GM18951 (cell line): ENCODE results near the gene ATF7IP.

Experiments used
- POLR2A ChIP-seq: IDR thresholded peaks from 4 replicates; pipeline ENCODE4 v1.6.1; 2011; ENCODE audit warnings: mild to moderate bottlenecking; ENCODE audit not compliant: insufficient read length, insufficient read depth; ENCODE audit errors: extremely low read depth
- in situ Hi-C: fragments of 300-500 bp; cut with MboI; formaldehyde crosslinking; loops from one replicate; pipeline ENCODE4 v1.12.0; 2022; ENCODE audit warnings: low sequenced_read_pairs, mixed read lengths, inconsistent platforms; ENCODE audit not compliant: unreplicated experiment

Gene ATF7IP

DNA sequence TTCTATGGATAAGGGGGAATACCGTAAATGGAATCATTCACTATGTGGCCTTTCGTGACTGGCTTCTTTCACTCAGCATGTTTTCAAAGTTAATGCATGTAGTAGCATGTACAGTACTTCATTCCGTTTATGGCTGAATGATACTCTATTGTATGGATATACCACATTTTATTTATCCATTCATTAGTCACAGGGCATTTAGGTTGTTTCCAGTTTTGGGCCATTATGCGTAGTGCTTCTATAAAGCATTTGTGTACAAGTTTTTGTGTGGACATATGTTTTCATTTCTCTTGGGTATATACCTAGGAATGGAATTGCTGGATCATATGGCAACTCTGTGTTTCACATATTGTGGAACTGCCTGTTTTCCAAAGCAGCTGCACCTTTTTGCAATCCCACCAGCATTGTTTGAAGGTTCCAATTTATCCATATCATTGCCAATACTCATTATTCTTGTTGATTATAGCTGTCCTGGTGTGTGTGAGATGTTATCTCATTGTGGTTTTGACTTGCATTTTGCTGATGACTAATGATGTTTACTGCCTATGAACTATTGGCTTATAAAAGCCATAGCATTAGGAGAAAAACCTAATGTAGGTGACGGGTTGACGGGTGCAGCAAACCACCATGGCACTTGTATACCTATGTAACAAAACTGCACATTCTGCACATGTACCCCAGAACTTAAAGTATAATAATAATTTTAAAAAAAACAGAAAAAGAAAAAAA is 45.5 kb downstream of the ATF7IP start:
- in situ Hi-C loops, result no loop called here
- no peak for TF ChIP-seq POLR2A

- no peak for TF ChIP-seq POLR2A
- in situ Hi-C loops, result no loop called here
Observed at GRCh38 chr12:14416658-14417057, 51.2 kb downstream of the ATF7IP start.

DNA sequence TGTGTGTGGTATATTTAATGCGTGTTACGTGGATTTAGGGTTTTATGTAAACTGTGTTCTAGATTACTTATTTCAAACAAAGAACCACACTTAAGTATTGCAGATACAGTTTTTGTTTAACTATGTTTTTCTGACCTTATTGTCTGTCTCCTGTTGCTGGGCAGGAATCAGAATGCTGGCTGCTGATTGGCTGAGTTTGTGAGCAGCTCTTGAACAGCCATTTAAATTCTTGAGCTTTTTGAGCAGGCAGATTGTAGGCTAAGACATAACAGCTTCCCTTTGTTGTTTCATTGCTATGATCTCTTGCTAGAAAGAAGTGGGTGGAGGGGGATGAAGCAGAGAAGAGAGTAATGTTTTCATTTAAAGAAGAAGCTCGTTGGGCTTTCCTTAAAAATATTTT is 52.2 kb downstream of the ATF7IP start:
- in situ Hi-C loops, result no loop called here
- TF ChIP-seq POLR2A, result no peak

GRCh38 chr12:14418451-14418890 is 53.0 kb downstream of the ATF7IP start:
- in situ Hi-C loops, result no loop called here
- TF ChIP-seq POLR2A, result no peak

DNA sequence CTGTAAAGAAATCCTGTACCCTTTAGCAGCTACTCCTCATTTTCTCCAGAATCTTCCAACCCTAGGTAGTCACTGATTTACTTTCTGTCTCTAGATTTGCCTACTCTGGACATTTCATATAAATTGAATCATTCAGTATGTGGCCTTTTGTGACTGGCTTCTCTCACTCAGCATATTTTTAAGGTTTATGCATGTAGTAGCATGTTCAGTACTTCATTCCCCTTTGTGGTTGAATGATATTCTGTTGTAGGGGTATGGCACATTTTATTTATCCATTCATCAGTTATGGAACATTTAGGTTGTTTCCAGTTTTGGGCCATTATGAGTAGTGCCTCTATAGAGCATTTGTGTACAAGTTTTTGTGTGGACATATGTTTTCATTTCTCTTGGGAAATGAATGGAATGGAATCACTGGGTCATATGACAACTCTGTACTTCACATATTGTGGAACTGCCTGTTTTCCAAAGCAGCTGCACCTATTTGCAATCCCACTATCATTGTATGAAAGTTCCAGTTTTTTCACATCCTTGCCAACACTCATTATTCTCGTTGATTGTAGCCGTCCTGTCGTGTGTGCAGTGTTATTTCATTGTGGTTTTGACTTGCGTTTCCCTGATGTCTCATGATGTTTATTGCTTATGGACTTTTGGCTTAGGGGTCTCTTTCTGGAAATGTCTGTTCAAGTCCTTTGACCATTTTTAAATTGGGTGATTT is 57.2 kb downstream of the ATF7IP start:
- TF ChIP-seq POLR2A, result no peak
- in situ Hi-C loops, result no loop called here

GRCh38 chr12:14424545-14424944 is 59.1 kb downstream of the ATF7IP start:
- TF ChIP-seq POLR2A, result no peak
- in situ Hi-C loops, result no loop called here

- no peak for TF ChIP-seq POLR2A
- in situ Hi-C loops, result no loop called here
Observed at GRCh38 chr12:14426792-14427191, 61.3 kb downstream of the ATF7IP start.

- no peak for TF ChIP-seq POLR2A
- in situ Hi-C loops, result no loop called here
Observed at GRCh38 chr12:14427929-14428328, 62.4 kb downstream of the ATF7IP start.

DNA sequence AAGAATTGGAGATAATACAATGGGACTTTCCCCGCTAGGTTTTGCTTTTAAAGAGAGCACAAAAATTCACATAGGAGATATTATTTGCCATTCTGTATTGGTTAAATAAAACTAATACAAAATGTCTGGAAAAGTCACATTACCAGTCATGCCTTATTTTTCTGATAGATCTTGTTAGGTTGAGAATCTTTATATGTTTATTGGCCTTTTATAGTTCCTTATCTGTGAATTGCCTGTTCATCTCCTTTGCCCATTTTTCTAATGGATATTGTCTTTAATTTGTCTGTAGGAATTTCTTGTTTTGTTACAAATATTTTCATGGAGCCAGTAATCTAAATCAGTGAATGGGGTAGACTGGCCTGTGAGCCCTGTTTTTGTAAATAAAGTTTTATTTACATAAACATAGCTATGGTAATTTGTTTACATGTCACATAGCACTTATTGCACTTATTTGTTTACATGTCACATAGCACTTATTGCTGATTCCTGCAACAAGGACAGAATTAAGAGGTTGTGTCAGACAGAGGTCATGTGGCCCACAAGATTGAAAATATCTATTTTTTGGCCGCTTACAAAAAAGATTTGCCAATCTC is 65.0 kb downstream of the ATF7IP start:
- no peak for TF ChIP-seq POLR2A
- in situ Hi-C loops, result no loop called here

GRCh38 chr12:14431975-14432374 is 66.5 kb downstream of the ATF7IP start:
- TF ChIP-seq POLR2A, result no peak
- in situ Hi-C loops, result no loop called here

DNA sequence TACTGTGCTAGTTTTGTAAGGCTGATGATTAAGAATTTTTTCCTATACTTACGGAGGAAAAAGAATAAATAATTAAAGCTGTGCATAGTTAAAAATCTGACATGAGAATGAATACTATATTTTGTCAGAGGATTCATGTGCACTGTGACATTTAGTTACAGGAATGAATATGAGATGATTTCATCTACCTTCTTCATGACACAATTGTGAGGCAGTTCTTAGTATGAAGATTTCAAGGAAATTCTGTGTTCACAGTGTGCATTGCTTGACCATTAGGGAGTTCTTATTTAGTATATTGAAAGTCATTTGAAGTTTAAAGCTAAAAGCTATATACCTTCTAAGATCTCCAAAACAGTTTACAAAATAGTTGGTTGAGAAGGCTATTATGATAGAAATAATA is 70.1 kb downstream of the ATF7IP start:
- TF ChIP-seq POLR2A, result no peak
- in situ Hi-C loops, result no loop called here

DNA sequence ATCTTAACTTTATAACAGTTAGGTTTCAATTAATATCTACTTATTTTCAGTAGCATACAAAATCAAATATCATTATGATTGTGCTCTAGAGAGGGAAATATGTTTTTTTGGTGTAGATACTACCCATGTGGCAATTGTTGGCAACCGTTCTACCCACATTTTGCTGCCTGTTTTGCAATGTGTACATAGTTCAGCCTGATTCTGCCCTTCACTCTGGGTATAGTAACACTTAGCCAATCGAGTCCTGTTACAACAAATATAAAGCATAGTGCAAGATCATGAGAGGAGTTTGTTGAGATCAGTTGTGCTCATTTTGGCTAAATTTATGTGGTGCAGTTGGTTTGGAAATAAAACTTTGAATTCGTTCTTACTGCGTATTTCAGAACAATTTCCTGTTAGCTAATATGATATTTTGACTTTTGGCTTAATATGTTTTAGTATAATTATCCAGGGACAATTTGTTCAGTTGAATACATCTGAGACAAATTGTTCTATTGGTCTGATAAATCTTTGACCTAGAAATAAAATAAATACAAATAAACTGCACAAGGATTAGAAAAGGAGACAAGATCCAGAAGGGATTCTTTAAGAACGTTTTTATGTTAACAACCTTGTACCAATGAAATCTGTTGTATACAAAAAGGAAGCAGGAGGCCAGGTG is 76.9 kb downstream of the ATF7IP start:
- in situ Hi-C loops, result no loop called here
- no peak for TF ChIP-seq POLR2A

- no peak for TF ChIP-seq POLR2A
- in situ Hi-C loops, result no loop called here
Observed at GRCh38 chr12:14443531-14443930, 78.0 kb downstream of the ATF7IP start.
